Measurements from ENCODE around the gene AMH.

GRCh38 chr19:2240881-2241760 lies 8.0 kb upstream of the AMH start:
- TF ChIP-seq CTCF (conservative IDR thresholded peaks at IDR 0.05; ENCODE audit: low read length) (no peak), EZH2phosphoT487 (IDR thresholded peaks at IDR 0.05; ENCODE audit: borderline replicate concordance, low read depth, low read length) (no peak)
